ENCODE data around the gene SOX1.

Gene SOX1

DNA sequence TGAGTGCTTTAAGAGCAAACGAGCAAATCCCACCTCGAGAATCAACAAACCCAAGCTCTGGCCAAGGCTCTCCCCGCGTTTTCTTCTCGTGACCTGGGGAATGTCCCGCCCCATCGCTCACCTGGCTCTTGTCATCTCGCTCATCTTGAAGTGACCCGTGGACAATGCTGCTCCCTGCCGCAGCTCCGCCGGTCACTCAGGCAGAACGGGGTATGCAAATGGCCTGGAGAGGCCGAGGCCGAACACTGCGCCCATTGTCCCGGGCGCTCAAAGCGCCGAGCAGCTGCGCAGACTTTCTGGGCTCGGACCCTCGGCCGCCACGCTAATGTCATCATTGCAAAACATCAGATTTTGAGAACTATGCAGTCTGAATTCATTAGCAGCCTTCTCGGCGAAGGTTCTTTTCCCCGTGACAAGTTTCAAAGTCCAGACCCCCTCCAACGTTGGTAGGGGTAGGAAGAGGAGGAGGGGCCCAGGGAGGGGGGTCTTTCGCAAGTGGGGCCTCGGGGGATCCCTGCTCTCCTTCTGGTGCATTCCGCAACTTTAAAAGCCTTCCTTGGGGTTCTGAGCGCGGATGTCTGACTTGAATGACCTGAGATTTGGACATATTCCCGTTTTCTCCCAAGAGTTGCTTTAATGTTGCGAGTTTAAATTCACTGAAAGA lies 39.7 kb downstream of the SOX1 start:
- no peak for DNase-seq (ENCODE audit: low read depth)

- DNase-seq (ENCODE audit: low read depth) = no peak
Observed at GRCh38 chr13:112107289-112107688, 40.3 kb downstream of the SOX1 start.

GRCh38 chr13:112110479-112110878 lies 43.5 kb downstream of the SOX1 start:
- no peak for DNase-seq (ENCODE audit: low read depth)

GRCh38 chr13:112111239-112111857 lies 44.4 kb downstream of the SOX1 start:
- no peak for DNase-seq (ENCODE audit: low read depth)

GRCh38 chr13:112112534-112113276 lies 45.8 kb downstream of the SOX1 start:
- no peak for DNase-seq (ENCODE audit: low read depth)

GRCh38 chr13:112113348-112113747 lies 46.4 kb downstream of the SOX1 start:
- no peak for DNase-seq (ENCODE audit: low read depth)

DNA sequence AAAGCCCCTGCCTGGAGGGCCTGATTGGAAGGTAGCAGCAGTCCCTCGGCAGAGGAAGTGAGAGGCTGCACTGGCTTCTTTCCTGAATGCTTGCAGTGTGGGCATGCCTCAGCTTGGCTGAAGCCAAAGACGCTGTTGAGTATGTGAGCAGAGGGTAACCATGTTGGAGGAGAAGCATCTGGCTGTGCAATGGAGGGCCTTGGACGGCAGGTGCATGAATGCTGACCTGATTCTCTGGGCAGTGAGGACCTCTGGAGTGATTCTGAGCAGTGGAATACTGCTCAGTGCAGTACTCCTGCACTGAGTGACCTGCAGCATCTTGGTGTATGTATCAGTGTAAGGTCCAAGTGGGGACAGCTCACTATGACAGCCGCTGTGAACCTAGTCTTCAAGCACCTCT lies 46.9 kb downstream of the SOX1 start:
- DNase-seq (ENCODE audit: low read depth) = no peak

DNA sequence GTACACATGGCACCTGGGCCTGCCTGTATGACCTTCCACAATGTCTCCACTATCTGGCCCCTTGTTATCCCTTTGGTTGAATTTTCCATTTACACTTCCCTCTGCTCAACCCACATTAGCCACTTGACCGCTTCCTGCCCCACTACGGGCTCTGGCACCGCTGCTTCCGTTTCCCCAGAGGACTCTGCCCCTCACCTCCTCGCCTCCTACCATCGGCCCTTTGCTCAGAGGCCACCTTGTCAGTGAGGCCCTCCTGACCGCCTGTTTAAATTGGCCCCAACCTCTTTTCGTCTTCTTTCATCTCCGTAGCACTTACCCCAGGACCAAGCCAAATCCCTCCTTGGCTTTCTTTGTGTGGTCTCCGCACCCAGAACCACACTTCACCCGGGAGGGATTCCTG lies 47.4 kb downstream of the SOX1 start:
- DNase-seq (ENCODE audit: low read depth) = no peak

- no peak for DNase-seq (ENCODE audit: low read depth)
Observed at GRCh38 chr13:112115403-112116091, 48.6 kb downstream of the SOX1 start.

- DNase-seq (ENCODE audit: low read depth) = no peak
Observed at GRCh38 chr13:112116187-112116950, 49.4 kb downstream of the SOX1 start.

DNA sequence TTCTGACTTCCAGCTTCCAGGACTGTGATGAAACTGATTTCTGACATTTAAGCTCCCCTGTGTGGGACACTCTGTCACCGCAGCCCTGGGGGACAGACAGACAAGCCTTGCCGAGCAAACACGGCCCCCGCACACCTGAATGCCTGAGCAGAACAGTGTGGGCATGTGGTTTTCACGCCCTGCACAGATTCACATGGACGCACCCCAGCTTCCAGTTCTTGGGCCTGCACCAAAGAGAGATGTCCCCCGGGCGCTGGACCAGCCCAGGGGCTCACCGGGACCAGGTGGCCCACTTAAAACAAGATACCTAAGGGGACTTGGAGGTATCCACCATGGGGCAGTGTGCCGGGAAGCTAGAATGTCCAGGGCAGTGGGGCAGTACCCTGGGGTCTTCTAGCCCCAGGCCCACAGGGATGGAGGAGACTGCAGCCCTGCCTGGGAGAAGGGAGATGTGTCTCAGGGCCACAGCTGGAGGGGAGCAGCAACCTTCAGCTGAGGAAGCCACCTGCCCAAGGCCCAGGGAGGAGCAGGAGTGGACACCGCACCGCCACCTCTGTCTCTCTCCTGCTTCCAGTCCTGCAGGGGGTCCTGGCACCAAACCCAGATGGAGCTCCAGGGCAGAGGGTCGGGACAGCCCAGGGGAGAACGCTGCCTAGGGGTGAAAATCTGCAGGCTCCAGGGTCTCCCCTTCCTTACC lies 50.5 kb downstream of the SOX1 start:
- DNase-seq (ENCODE audit: low read depth) = no peak

DNA sequence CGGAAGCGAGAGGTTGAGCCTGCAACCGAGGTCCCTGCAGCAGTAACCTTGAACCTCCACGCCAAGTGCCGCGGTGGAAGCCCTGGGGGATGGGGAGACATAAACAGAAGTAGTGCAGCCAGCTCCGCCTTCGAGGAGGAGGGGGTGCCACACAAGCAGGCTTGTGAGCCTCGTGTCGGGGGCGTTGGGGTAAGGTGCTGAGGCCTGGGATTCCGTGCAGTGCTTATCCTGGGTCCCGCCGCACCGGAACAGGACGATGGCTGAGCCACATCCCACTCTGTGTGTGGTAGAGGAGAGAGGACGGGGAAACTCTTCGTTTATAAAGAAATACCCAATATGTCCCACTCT lies 51.0 kb downstream of the SOX1 start:
- DNase-seq (ENCODE audit: low read depth) = no peak

DNA sequence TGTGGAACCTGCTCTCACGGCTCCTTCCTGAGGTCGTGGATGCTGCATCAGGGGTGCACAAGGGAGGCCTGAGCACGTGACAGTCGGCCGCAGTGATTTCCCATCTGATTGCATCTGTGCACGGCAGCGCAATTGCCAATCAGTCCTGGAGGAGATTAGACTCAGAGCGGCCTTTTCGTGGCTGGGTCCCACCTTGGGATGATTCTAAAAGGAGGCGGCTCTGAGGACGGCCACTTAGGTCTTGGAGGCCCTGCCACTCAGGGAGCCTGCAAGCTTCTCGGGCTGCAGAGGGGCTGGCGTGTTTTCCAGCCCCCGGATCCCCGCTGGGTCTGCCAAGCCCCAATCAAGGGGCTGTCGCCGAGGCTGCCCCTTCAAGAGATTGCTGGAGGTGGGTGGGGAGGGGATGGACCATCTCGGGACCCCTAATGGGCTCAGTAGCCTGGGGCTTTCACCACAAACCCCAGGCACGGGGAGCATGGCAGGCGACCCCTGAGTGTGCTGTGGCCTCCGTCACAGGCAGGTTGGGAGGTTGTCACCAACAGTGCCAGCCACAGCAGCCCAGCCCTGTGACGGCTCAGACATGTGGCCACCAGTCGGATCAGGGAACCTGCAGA lies 51.6 kb downstream of the SOX1 start:
- no peak for DNase-seq (ENCODE audit: low read depth)

DNA sequence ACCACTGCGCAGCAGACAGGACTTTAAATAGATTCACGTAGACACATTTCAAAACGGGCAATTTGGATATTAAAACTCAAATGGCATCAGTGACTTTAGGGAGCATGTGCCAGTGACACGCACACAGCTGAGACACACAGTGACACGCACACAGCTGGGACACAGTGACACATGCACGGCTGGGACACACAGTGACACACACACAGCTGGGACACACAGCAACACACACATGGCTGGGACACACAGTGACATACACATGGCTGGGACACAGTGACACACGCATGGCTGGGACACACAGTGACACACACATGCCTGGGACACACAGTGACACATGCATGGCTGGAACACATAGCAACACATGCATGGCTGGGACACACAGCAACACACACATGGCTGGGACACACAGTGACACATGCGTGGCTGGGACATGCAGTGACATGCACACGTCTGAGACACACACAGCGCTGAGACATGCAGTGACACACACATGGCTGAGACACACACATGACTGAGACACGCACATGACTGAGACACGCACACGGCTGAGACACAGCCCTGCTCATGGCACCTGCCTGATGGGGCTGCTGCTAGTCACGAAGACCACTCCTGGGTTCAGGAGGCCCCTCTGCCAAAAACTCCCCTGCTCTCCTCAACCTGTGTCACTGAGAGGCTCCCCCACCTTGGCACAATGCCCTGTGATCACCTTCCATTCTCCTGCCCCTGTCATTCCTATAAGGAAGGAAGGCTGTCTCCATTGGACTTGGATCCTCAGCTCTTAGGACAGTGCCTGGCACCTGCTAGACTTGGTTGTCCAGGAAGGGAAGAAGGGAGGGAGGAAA lies 52.5 kb downstream of the SOX1 start:
- DNase-seq (ENCODE audit: low read depth) = no peak

- DNase-seq (ENCODE audit: low read depth) = no peak
Observed at GRCh38 chr13:112120031-112120373, 53.1 kb downstream of the SOX1 start.

Measured in activated T-cell treated with anti-CD3 and anti-CD28 coated beads for 1 hour (primary cell).